HAP-1 (cell line): Measurements from ENCODE around the gene NT5DC2.

Source experiments
- DNase-seq, 2 experiments: peaks; one replicate each; pipeline ENCODE4 v3.0.0-alpha.2; 2016 to 2020; ENCODE audit warnings: low spot score in 2 of 2
- H3K27me3 ChIP-seq: fragments of 250-450 bp; sonication (Bioruptor Pico); 2 replicates; pipeline ENCODE4 v1.5.1; 2020; ENCODE audit warnings: low read depth, mild to moderate bottlenecking, moderate library complexity
- H3K36me3 ChIP-seq: fragments of 250-450 bp; sonication (Bioruptor Pico); replicated peaks from 2 replicates; pipeline ENCODE4 v1.5.1; 2020; ENCODE audit warnings: mild to moderate bottlenecking
- H3K4me1 ChIP-seq: fragments of 250-450 bp; sonication (Bioruptor Pico); 2 replicates; pipeline ENCODE4 v1.5.1; 2020; ENCODE audit warnings: mild to moderate bottlenecking
- H3K4me3 ChIP-seq: fragments of 250-450 bp; sonication (Bioruptor Pico); 2 replicates; pipeline ENCODE4 v1.5.1; 2020; ENCODE audit warnings: mild to moderate bottlenecking, moderate library complexity
- H3K9me3 ChIP-seq: fragments of 250-450 bp; sonication (Bioruptor Pico); 2 replicates; pipeline ENCODE4 v1.5.1; 2020; ENCODE audit warnings: mild to moderate bottlenecking, moderate library complexity
- in situ Hi-C: fragments of 300-500 bp; cut with MboI; formaldehyde crosslinking; loops from 3 replicates; pipeline ENCODE4 v1.14.3; 2020; ENCODE audit warnings: low sequenced_read_pairs, inconsistent platforms, mixed read lengths

NT5DC2 gene

DNA sequence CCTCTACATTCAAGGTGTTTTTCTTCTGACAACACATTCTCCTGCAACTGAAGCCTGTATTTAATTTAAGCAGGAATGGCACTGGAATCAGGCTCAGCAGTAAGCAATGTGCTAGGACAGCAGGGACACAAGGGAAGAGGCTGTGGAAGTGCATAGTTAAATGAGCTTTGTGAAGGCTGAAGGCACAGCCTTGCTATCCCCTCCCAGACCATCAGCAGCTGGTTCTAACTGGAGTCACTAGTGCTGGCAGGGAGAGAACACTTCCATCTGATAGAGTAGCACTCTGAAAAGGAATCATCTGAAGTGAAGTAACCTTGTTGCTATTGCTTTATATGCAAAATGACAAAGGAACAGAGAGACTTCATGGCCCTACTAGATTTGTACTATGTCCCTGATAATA is 17.5 kb upstream of the NT5DC2 start:
- DNase-seq, result peak in 1 of 2 experiments; percentile 2
- in situ Hi-C loops, result no loop called here
- Histone ChIP-seq H3K36me3 (peaks cover 36% of the 10 kb centered on the region), H3K27me3 (no peaks in the 10 kb centered on the region), H3K9me3 (no peaks in the 10 kb centered on the region), H3K4me1 (peaks cover 1% of the 10 kb centered on the region), H3K4me3 (no peak overlapping the region)

DNA sequence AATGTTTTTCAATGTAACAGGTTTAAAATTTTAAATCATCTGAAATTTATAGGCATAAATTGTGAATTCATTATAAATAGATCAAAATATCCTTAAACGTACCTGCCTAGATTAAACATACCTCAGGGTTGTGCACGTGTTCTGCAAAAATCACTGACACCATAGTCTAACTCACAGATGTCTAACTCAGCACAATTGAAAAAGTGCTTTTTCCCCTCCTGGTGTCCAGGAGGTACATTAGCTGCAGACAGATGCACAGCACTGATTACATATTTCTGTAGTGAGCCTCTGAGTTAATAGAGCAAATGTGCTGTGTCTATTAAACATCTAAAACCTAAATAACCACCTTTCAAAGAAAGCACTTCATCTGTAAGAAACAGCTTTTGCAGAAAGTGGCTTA is 13.5 kb upstream of the NT5DC2 start:
- in situ Hi-C loops, result no loop called here
- H3K27me3 ChIP-seq, result no peaks in the 10 kb centered on the region
- peaks cover 26% of the 10 kb centered on the region for H3K36me3 ChIP-seq
- no peaks in the 10 kb centered on the region for H3K9me3 ChIP-seq
- DNase-seq, result peak in 1 of 2 experiments; percentile 1
- no peak overlapping the region for H3K4me3 ChIP-seq
- H3K4me1 ChIP-seq, result no peaks in the 10 kb centered on the region

DNA sequence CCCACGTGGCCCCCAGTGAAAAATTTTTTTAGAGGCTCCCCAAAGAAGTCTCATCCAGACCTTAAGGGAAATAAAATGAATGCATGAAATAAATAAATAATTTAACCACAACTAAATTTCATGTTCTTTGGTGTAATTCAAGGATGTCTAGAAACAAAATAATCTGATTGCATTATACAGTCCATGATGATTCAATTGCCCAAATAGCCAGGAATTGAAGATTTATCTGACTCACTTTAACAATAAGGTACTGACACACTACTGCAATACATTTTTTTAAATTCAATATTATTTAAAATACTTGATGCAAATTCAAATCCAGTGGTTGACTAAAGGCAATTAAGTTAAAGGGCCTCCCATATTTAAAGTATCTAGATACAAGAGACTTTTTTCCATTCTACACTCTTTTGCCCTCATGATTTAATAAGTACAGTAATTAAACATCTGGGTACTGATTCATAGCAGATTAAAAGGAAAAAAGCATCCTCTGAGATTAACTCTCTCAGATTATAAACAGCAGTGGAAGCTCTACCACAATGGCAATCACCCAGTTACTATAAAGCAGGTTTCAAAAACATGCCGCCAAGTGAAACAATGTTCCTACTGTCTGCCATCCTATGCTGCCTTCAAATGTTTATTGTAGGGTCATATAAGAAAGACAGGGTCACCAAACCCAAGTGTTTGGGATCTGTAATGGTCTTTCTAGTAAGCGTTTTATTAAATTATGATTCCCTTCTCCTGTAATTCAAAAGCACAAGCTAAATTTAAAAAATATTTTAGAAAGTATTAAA is 12.6 kb upstream of the NT5DC2 start:
- no peak for DNase-seq
- no peaks in the 10 kb centered on the region for H3K9me3 ChIP-seq
- peaks cover 23% of the 10 kb centered on the region for H3K36me3 ChIP-seq
- in situ Hi-C loops, result no loop called here
- no peaks in the 10 kb centered on the region for H3K27me3 ChIP-seq
- no peaks in the 10 kb centered on the region for H3K4me1 ChIP-seq
- H3K4me3 ChIP-seq, result no peak overlapping the region

DNA sequence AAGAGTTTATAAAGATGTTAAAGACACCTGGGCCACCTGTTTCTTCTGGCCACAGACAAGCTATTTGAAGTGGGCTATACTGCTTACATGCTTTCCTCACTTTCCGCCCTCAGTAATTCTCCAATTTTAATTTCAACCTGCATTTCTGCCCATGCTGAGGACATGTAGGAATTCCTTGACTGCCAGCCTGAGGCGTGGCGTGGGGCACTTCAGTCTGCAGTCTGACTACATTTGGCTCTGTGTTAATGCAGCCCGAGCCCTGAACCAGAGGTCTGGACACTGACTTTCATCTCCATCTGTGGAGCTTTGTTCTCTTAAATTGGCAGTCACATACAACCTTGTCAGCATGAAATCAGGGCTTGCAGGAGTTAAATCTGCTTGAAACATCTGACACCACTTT is 11.3 kb upstream of the NT5DC2 start:
- peaks cover 31% of the 10 kb centered on the region for H3K36me3 ChIP-seq
- in situ Hi-C loops, result no loop called here
- H3K4me1 ChIP-seq, result no peaks in the 10 kb centered on the region
- no peak for DNase-seq
- no peaks in the 10 kb centered on the region for H3K27me3 ChIP-seq
- no peaks in the 10 kb centered on the region for H3K9me3 ChIP-seq
- H3K4me3 ChIP-seq, result no peak overlapping the region

DNA sequence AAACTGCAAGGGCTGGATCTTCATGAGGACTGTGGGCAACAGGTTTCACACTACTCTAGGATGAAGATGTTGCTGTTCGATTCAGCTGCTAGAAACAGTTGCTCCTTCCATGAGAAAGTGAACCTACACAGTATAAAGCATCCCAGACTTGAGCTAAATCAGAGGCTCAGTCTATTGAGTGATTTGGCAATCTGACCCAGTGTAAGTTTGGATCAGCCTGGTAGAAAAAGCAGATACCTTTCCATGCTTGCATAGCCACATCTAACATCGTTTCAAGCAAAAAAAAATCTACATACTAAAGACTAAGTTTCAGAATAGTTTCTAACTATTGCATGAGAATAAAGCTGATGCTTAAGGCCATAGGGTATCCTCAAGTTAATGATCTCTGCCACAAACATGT is 7.4 kb upstream of the NT5DC2 start:
- DNase-seq, result no peak
- in situ Hi-C loops, result no loop called here
- no peaks in the 10 kb centered on the region for H3K9me3 ChIP-seq
- peaks cover 22% of the 10 kb centered on the region for H3K36me3 ChIP-seq
- H3K4me1 ChIP-seq, result peaks cover 6% of the 10 kb centered on the region
- H3K4me3 ChIP-seq, result no peak overlapping the region
- H3K27me3 ChIP-seq, result no peaks in the 10 kb centered on the region

DNA sequence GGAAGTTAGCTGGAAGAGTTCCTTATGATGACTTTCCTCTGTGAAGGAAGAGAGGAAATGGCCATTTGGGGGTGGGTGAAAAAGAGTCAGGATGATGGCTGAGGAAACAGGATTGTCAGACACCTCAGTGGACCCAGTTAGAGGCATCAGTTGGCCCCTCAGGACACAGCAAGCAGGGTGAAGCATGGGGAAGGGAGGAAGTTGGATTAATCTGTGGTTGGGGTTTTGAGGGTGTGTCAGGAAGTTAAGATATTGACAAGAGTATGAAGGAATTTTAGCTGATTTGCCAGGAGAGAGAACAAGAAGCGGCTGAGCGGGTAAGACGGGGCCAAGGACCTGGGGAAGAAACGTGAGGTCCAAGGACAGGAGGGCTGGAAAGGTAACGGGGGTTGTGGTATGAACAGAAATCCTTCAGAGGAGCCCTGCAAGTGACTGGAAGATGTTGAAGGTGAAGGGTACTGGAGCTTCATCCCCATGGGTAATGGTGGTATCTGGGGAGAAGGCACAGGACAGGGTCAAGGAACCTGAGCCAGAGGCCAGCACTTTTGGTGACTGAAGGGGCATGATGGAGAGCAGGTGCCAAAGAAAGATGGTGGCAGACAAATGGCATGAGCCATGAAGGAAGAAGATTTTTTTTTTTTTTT is 5.5 kb upstream of the NT5DC2 start:
- no peak for DNase-seq
- Histone ChIP-seq H3K27me3 (no peaks in the 10 kb centered on the region), H3K36me3 (peaks cover 22% of the 10 kb centered on the region), H3K4me3 (no peak overlapping the region), H3K4me1 (peaks cover 14% of the 10 kb centered on the region), H3K9me3 (no peaks in the 10 kb centered on the region)
- in situ Hi-C loops, result loop anchor here (10.0 kb wide), 1 partner anchor 146 kb away; the partner anchor contains the start of genes GNL3 and PBRM1

DNA sequence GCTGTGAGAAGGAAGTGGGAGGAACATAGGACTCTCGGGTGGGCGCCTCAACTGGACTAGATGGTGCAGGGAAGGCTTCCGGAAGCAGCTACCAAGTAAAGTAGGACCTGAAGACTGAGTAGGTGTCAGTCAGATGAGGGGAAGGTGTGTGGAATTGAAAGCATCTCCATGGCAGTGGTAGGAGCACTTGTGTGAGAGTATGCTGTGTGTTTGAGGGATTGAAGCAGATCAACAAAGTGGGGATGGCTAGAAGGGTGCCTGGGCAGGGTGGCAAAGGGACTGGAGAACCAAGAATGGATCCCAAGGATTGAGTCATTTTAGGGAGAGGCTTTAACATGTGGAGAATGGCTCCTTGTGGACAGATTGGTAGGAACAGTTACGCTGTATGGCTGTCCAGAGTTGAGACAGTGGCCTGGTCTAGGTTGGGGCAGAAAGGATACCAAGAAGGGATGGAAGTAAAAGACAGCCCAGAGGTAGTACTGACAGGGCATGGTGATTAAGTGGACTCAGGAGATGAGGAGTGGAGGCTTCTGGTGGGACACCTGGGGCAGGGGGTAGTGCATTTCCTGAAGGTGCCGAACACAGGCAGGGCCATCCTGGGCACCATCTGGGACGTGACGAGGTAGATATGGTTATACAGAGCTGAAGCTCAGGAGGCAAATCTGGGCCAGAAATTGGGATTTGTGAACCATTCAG is 4.2 kb upstream of the NT5DC2 start:
- H3K9me3 ChIP-seq, result no peaks in the 10 kb centered on the region
- peak overlapping the region; percentile 65 for H3K4me3 ChIP-seq

DNA sequence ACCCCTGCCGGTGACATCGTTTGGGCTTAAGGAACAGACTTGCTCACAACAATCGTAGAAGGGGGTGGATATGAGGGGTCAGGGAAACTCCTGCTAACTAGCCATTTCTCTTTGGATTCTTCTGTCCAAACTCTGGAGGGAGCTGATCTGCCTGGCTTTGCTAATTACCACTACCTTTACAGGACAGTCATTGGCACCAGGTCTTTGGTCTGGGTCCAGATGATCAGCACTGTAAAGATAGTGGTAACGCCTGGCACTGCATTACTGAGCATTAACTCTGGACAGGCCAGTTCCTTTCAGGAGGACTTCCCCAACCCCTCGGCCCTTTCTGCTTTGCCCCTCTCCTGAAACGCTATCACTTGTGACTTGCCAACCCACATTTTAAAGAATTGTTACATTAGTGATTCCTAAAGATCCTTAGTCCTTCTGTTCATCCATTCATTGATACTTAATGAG is 3.5 kb upstream of the NT5DC2 start:
- H3K9me3 ChIP-seq, result no peaks in the 10 kb centered on the region
- peaks cover 22% of the 10 kb centered on the region for H3K36me3 ChIP-seq
- peak overlapping the region; percentile 65 for H3K4me3 ChIP-seq
- no peaks in the 10 kb centered on the region for H3K27me3 ChIP-seq
- DNase-seq, result no peak
- peaks cover 17% of the 10 kb centered on the region for H3K4me1 ChIP-seq
- in situ Hi-C loops, result loop anchor here (10.0 kb wide), 1 partner anchor 148 kb away; the partner anchor contains the start of genes GNL3 and PBRM1

More for the DNA sequence above, 4.2 kb upstream of the NT5DC2 start:
- H3K36me3 ChIP-seq, result peaks cover 22% of the 10 kb centered on the region
- H3K4me1 ChIP-seq, result peaks cover 15% of the 10 kb centered on the region
- H3K27me3 ChIP-seq, result no peaks in the 10 kb centered on the region
- in situ Hi-C loops, result loop anchor here (10.0 kb wide), 1 partner anchor 147 kb away; the partner anchor contains the start of genes GNL3 and PBRM1
- no peak for DNase-seq

DNA sequence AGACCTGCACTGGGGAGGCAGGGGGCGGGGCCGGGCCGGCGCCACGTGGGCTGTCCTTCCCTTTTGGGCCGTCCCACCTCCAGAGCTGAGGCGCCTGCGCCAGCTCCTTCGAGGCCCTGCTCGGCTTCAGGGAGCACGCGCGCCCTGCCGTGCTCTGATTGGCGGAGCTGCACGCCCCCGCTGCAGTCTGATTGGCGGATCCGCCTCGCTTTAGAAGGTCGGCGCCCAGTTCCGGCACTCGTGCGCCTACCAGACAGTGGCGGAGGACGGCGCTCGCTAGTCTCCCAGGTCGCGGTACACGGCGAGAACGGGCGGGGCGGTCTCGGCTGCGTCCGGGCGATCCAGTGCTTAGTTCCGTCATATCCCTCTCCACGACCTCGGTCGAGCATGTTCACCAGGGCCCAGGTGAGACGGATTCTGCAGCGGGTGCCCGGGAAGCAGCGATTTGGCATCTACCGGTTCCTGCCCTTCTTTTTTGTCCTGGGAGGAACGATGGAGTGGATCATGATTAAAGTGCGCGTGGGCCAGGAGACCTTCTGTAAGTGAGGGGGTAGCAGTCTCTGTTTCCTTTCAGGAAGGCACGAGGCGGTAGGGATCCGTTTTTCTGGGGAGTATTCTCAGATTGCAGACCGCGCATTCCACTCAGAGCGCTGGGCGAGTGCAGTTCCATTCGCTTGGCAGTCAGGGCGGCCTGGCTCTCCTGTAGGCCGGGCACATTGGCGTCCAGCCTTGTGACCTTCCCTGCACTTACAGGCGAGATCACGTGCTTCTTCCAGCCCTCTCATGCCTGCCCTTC is 2.9 kb upstream of the NT5DC2 start, which contains the start of gene UQCC5:
TSS of gene UQCC5 (plus strand) at position 237 of the 796 bp plus-strand sequence. CDS start at position 388, 151 bp downstream.
- H3K4me1 ChIP-seq, result peaks cover 20% of the 10 kb centered on the region
- peak; percentile 97 to 98 for DNase-seq
- peak within 1 kb of the TSS; percentile 65 for H3K4me3 ChIP-seq
- H3K27me3 ChIP-seq, result no peaks in the 10 kb centered on the region
- in situ Hi-C loops, result loop anchor here (10.0 kb wide), 1 partner anchor 148 kb away; the partner anchor contains the start of genes GNL3 and PBRM1
- H3K9me3 ChIP-seq, result no peaks in the 10 kb centered on the region
- peaks cover 19% of the 10 kb centered on the region for H3K36me3 ChIP-seq

DNA sequence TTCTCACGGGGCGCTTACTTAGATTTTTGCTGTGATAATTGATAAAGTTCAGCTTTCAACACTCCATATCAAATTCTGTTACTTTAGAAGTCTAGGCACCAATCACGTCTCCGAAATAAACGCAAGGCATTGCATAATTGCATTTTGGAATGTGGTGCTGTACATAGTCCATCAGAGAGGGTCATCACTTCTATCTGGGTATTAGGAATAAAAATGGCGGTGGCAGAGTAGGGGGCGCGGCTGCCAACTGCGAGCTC is 2.4 kb upstream of the NT5DC2 start:
- in situ Hi-C loops, result loop anchor here (10.0 kb wide), 1 partner anchor 149 kb away; the partner anchor contains the start of genes GNL3 and PBRM1
- Histone ChIP-seq H3K4me3 (no peak overlapping the region), H3K36me3 (peaks cover 14% of the 10 kb centered on the region), H3K4me1 (peaks cover 20% of the 10 kb centered on the region), H3K9me3 (no peaks in the 10 kb centered on the region), H3K27me3 (no peaks in the 10 kb centered on the region)
- DNase-seq, result no peak

DNA sequence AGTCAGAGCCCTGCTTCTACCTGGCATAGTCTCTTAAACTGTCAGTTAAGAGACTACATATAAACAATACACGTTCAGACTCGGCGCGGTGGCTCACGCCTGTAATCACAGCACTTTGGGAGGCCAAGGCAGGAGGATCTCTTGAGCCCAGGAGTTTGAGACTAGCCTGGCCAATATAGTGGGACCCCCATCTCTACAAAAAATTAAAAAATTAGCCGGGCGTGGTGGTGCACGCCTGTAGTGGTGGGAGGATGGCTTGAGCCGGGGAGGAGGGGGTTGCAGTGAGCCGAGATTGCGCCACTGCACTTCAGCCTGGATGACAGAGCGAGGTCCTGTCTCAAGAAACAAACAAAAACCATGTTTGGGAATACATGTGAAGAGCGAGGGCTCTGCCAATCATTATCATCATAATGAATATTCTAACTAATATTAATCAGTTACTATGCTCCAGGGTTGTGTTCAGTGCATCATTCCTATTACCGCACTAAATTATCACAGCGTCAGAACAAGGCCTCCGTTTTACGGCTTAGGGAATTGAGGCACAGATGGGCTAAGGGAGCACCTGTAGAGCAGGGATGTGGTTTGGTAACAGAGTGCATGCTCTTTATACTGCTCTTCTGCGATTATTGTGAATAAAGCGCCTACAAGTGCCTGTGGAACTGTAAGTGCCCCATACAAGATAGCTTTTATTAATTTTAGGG is 1.9 kb upstream of the NT5DC2 start:
- Histone ChIP-seq H3K4me3 (no peak overlapping the region), H3K36me3 (peaks cover 12% of the 10 kb centered on the region), H3K27me3 (no peaks in the 10 kb centered on the region), H3K9me3 (no peaks in the 10 kb centered on the region), H3K4me1 (peaks cover 20% of the 10 kb centered on the region)
- in situ Hi-C loops, result loop anchor here (10.0 kb wide), 1 partner anchor 149 kb away; the partner anchor contains the start of genes GNL3 and PBRM1
- DNase-seq, result peak in 1 of 2 experiments; percentile 8

DNA sequence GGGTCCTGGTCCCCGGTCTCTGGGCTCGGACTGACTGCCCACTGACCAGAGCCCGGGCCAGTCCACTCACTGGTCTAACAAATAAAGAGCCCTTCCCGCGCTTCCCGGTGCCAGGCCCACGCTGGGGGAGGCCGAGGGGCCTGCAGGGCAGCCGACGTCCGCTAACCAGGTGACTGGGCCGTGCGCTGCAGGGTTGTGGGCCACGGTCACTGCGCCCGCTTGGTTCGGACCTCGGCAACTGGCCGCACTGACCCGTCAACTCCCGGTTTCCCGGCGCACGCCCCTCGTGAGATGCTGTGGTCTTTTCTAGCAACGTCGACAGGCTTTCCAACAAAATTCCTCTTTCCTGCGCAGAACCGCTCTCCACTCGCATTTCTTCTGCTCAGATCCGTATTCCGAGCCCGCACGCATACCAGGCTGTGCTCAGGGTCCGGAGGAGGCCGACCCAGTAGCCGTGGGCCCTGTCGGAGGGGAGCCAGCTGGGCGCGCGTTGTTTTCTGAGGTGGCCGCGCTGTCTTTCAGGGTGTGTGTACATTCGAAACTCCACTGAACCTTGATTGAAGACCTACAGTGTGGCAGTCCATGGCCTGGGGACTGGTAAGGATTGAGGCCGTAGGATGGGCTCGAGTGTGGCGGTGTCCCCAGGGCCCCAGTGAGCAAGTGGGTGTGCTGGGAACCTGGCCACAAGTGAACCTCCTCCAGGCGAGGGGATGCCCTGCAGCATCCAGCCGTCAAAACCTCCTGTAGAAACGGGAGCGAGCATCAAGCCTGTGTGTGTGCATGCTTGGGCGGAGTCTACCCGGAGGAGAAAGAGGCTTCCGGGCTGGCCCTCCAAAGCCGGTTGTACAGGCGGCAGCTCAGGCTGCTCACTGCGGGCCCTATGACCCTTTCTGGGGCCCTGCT is 875 bp upstream of the NT5DC2 start:
- peaks cover 20% of the 10 kb centered on the region for H3K4me1 ChIP-seq
- peak in 1 of 2 experiments; percentile 53 for DNase-seq
- H3K9me3 ChIP-seq, result no peaks in the 10 kb centered on the region
- H3K27me3 ChIP-seq, result no peaks in the 10 kb centered on the region
- peaks cover 14% of the 10 kb centered on the region for H3K36me3 ChIP-seq
- in situ Hi-C loops, result loop anchor here (10.0 kb wide), 1 partner anchor 150 kb away; the partner anchor contains the start of genes GNL3 and PBRM1
- H3K4me3 ChIP-seq, result peak overlapping the region; percentile 52
